NCI-H1048 (cell line): ENCODE measurements around the gene POLD2.

Source experiments
- DNase-seq: peaks from one replicate; lab custom pipeline; 2025; lab: John Stamatoyannopoulos, UW

Gene POLD2

GRCh38 chr7:44080118-44080517, 43.2 kb downstream of the POLD2 start:
- DNase-seq, result no peak

GRCh38 chr7:44079331-44080021, 43.9 kb downstream of the POLD2 start:
- DNase-seq, result no peak

- DNase-seq, result no peak
These were observed 44.8 kb downstream of the POLD2 start for GRCh38 chr7:44078521-44078920.

GRCh38 chr7:44077681-44078091, 45.7 kb downstream of the POLD2 start:
- no peak for DNase-seq

GRCh38 chr7:44077061-44077460, 46.3 kb downstream of the POLD2 start:
- DNase-seq, result no peak

- DNase-seq, result no peak
These were observed 47.0 kb downstream of the POLD2 start for GRCh38 chr7:44076101-44076895.

GRCh38 chr7:44075296-44076075, 47.9 kb downstream of the POLD2 start:
- DNase-seq, result no peak

GRCh38 chr7:44074349-44074695, 49.0 kb downstream of the POLD2 start:
- no peak for DNase-seq

GRCh38 chr7:44073664-44074348, 49.5 kb downstream of the POLD2 start:
- no peak for DNase-seq

GRCh38 chr7:44072364-44073231, 50.8 kb downstream of the POLD2 start:
- no peak for DNase-seq

GRCh38 chr7:44071726-44072363, 51.5 kb downstream of the POLD2 start:
- DNase-seq, result no peak

- no peak for DNase-seq
These were observed 55.3 kb downstream of the POLD2 start for GRCh38 chr7:44068054-44068453.

GRCh38 chr7:44067064-44067951, 56.0 kb downstream of the POLD2 start:
- DNase-seq, result no peak

- DNase-seq, result no peak
These were observed 56.8 kb downstream of the POLD2 start for GRCh38 chr7:44066494-44067063.

- no peak for DNase-seq
These were observed 57.3 kb downstream of the POLD2 start for GRCh38 chr7:44066111-44066460.

GRCh38 chr7:44065431-44066110, 57.8 kb downstream of the POLD2 start, which contains the start of gene PGAM2:
Gene PGAM2 (minus strand): TSS chr7:44065567. CDS start chr7:44065529, 38 bp downstream.
- no peak for DNase-seq

GRCh38 chr7:44064791-44065430, 58.4 kb downstream of the POLD2 start:
- no peak for DNase-seq
